Thymus (tissue), 11 donors: ENCODE measurements around the gene MRPL48. TPM values are rescaled to one million over a fixed set of nuclear protein-coding genes. Genes with fewer than 3 reads are reported as not detected.
A peak's percentile ranks its signal among the peaks of the same experiment; 100 is the strongest.
"Not testable (repeated sequence)": the region's sequence is repeated elsewhere in the genome, so short reads cannot be mapped to it uniquely, and the experiment has no call there.

Source experiments
- DNase-seq, 9 donors: peaks; one replicate each; pipeline ENCODE4 v3.0.0-alpha.2; 2013; ENCODE audit warnings: low spot score in 9 of 9, low read depth in 6 of 9, missing footprints in 1 of 9
- H3K27ac ChIP-seq, 2 donors: one replicate each; pipeline ENCODE4 v1.5.1; 2013; ENCODE audit warnings: control low read depth in 1 of 2, low read depth in 1 of 2, low read length in 1 of 2, mild to moderate bottlenecking in 1 of 2, moderate library complexity in 1 of 2
- H3K27me3 ChIP-seq, 2 donors: one replicate each; pipeline ENCODE4 v1.5.1; 2013; ENCODE audit warnings: low read length in 1 of 2; ENCODE audit not compliant: control insufficient read depth in 2 of 2, insufficient read depth in 1 of 2
- H3K36me3 ChIP-seq, 2 donors: one replicate each; pipeline ENCODE4 v1.5.1; 2013; ENCODE audit warnings: low read length in 1 of 2, mild to moderate bottlenecking in 1 of 2, moderate library complexity in 1 of 2; ENCODE audit not compliant: control insufficient read depth in 2 of 2, insufficient read depth in 2 of 2
- H3K4me1 ChIP-seq, 2 donors: one replicate each; pipeline ENCODE4 v1.5.1; 2013; ENCODE audit warnings: low read length in 2 of 2; ENCODE audit not compliant: control insufficient read depth in 2 of 2, insufficient read depth in 2 of 2
- H3K4me3 ChIP-seq, 2 donors: one replicate each; pipeline ENCODE4 v1.5.1; 2013; ENCODE audit warnings: low read length in 2 of 2, control low read depth in 1 of 2, mild to moderate bottlenecking in 1 of 2
- H3K9me3 ChIP-seq, 2 donors: one replicate each; pipeline ENCODE4 v1.5.1; 2013; ENCODE audit warnings: low read length in 1 of 2, mild to moderate bottlenecking in 1 of 2; ENCODE audit not compliant: control insufficient read depth in 2 of 2, insufficient read depth in 1 of 2
- WGBS: extraction: QIAGEN DNeasy Blood & Tissue Kit; methylation state at CpG from one replicate; pipeline ENCODE4 v1.1.7; 2013; 5-methylcytosine and 5-hydroxymethylcytosine counted together
- polyA plus RNA-seq: library from polyadenylated mRNA; stranded (reverse); fragments of 200-250 nt; gene quantifications from one replicate; pipeline ENCODE4 v1.2.3, GENCODE V29; 2013
- total RNA-seq: library from RNA; stranded (reverse); fragments of 120-200 nt; gene quantifications from one replicate; pipeline ENCODE4 v1.2.4, GENCODE V29; 2013
- donor health status: healthy.

MRPL48 gene
- total and polyA plus RNA-seq, 2 donors, result 43.7 to 66.6 TPM

- DNase-seq, H3K4me3 ChIP-seq, H3K9me3 ChIP-seq, H3K36me3 ChIP-seq, H3K27ac ChIP-seq, H3K27me3 ChIP-seq: not testable (repeated sequence)
- H3K4me1 ChIP-seq, result peaks cover 4 to 10% of the 10 kb centered on the region in 2 donors
Observed at GRCh38 chr11:73785467-73785866, 2.2 kb upstream of the MRPL48 start.

- Histone ChIP-seq H3K4me1 (peaks cover 4 to 10% of the 10 kb centered on the region in 2 donors), H3K4me3 (peak overlapping the region; percentile 73 to 97), H3K27ac (peak overlapping the region in 1 of 2 donors; percentile 95)
Observed at GRCh38 chr11:73787051-73787642, 527 bp upstream of the MRPL48 start.

DNA sequence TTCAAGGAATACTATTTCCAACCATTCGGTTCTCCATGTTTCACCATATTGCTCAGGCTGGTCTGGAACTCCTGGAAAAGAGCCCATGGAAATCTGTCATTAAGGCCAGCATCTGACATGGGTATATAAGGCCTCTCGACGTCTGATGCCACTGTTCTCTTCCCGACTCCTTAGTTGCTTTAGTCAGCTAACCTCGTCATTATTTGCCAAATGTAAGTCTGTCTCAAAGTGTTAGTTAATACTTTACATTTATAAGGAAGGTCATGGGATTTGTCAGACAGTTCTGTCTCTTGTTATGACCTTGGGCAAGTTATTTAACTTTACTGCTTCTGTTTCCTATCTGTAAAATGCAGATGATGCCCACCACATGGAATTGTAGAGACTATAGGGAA, 1.6 kb downstream of the MRPL48 start:
- peaks cover 4 to 10% of the 10 kb centered on the region in 2 donors for H3K4me1 ChIP-seq
- H3K36me3 ChIP-seq, result no peaks in the 10 kb centered on the region
- no peak overlapping the region for H3K4me3 ChIP-seq
- no peaks in the 10 kb centered on the region for H3K27me3 ChIP-seq
- H3K9me3 ChIP-seq, result peaks cover 0 to 1% of the 10 kb centered on the region in 2 donors
- H3K27ac ChIP-seq, result no peak overlapping the region
- whole genome bisulfite sequencing, result 97% methylated on average over 5 of the region's 5 CpGs
- DNase-seq, result no peak

More at GRCh38 chr11:73787051-73787642, 527 bp upstream of the MRPL48 start:
- peak in 1 of 9 donors; percentile 12 for DNase-seq
- WGBS, result 83% methylated on average over 17 of the region's 17 CpGs
- Histone ChIP-seq H3K9me3 (peaks cover 0 to 1% of the 10 kb centered on the region in 2 donors), H3K36me3 (no peaks in the 10 kb centered on the region), H3K27me3 (no peaks in the 10 kb centered on the region)

- Histone ChIP-seq H3K4me1 (peaks cover 4 to 6% of the 10 kb centered on the region in 2 donors), H3K9me3 (peaks cover 0 to 1% of the 10 kb centered on the region in 2 donors), H3K4me3 (no peak overlapping the region), H3K27ac (no peak overlapping the region), H3K36me3 (peaks cover 10 to 13% of the 10 kb centered on the region in 2 donors), H3K27me3 (no peaks in the 10 kb centered on the region)
- no peak for DNase-seq
Observed at GRCh38 chr11:73792584-73792983, 4.9 kb downstream of the MRPL48 start.

DNA sequence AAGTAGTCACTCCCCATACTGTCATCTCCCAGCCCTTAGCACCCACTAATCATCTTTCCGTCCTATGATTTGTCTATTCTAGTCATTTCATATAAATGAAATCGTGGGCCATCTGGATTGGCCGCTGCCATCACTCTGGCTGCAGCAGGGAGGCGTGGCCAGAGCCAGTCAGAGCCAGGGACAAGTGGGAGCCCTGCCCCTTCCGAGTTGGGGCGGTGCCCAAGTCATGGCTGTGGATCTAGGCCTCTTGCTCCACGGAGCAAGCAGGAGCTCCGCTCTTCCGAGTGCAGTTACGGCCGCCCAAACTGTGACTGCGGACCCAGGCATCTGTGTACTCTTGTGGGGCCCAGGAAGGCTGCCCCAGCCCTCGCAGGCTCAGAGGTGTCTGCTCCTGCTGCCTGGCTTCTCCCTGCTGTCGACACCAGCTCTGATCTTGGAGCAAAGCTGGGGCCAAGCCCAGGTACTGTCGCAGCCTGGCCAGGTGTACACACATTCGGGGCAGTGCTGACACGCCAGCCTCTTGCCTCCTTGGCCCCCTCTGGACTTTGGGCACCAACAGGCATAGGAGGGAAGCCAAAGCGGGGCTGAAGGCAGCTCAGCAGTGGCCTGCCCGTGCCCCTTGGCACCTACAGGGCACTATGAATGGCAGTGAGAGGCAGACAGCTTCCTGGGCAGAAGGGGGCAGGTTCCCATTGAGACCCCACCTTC, 8.4 kb downstream of the MRPL48 start:
- Histone ChIP-seq H3K27me3 (no peaks in the 10 kb centered on the region), H3K4me3 (no peak overlapping the region), H3K4me1 (no peaks in the 10 kb centered on the region), H3K27ac (no peak overlapping the region), H3K36me3 (peaks cover 11 to 15% of the 10 kb centered on the region in 2 donors), H3K9me3 (no peaks in the 10 kb centered on the region)
- WGBS, result 98% methylated on average over 19 of the region's 19 CpGs
- no peak for DNase-seq

- no peak overlapping the region for H3K4me3 ChIP-seq
- H3K27ac ChIP-seq, result no peak overlapping the region
- H3K36me3 ChIP-seq, result peaks cover 11 to 19% of the 10 kb centered on the region in 2 donors
- 74% methylated on average over 10 of the region's 10 CpGs for WGBS
- H3K9me3 ChIP-seq, result no peaks in the 10 kb centered on the region
- no peak for DNase-seq
- no peaks in the 10 kb centered on the region for H3K4me1 ChIP-seq
- no peaks in the 10 kb centered on the region for H3K27me3 ChIP-seq
Observed at GRCh38 chr11:73797457-73797856, 9.8 kb downstream of the MRPL48 start.

DNA sequence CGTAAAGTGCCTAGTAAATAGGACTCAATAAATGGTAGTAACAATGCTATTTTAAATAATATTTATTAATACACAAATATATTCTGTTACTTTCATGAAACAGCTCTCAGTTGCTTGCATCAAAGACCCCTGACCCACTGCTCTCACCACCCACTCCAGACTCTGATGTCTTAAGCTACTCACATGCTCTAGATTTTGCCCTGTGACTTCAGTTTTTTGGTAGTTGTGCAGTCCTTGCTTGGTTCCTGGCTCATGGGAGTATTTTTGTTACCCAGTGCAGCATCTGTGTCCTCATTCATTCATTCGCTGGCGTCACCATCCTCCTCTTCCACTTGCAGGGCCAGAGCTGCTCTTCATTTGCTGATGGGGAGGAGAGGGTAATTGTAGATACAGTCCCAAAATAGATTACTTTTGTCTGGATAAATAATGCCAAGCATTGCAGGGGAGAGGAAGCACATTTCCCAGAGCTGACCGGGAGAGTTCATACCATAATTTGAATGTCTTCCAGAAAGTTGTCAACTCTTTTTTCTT, 12.7 kb downstream of the MRPL48 start:
- H3K36me3 ChIP-seq, result peaks cover 11 to 19% of the 10 kb centered on the region in 2 donors
- 97% methylated on average over 4 of the region's 4 CpGs for WGBS
- H3K9me3 ChIP-seq, result no peaks in the 10 kb centered on the region
- no peaks in the 10 kb centered on the region for H3K4me1 ChIP-seq
- H3K4me3 ChIP-seq, result no peak overlapping the region
- no peak overlapping the region for H3K27ac ChIP-seq
- no peaks in the 10 kb centered on the region for H3K27me3 ChIP-seq
- no peak for DNase-seq

- Histone ChIP-seq H3K27ac (no peak overlapping the region), H3K9me3 (no peaks in the 10 kb centered on the region), H3K4me1 (no peaks in the 10 kb centered on the region), H3K36me3 (peaks cover 7 to 18% of the 10 kb centered on the region in 2 donors), H3K27me3 (no peaks in the 10 kb centered on the region), H3K4me3 (no peak overlapping the region)
- DNase-seq, result no peak
- 93% methylated on average over 1 of the region's 1 CpG for WGBS
Observed at GRCh38 chr11:73801136-73801535, 13.5 kb downstream of the MRPL48 start.

DNA sequence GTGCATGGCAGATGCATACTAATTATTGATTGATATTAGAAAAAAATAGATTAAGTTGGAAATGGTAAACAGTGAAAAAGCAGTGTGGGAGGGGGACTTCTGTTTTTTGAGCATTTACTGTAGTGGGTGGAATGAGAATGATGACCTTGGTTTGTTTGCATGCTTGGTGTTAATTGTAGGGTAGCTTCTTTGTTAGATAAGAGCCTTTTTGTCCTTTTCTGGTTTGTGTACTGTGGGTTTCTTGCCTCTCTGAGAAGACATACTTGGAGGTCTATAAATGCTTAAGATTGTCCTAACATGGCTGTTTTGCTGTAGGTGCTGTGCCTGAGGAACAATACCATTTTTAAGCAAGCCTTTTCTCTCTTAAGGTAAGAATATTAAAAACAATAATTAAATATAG, 17.0 kb downstream of the MRPL48 start:
- Histone ChIP-seq H3K36me3 (peaks cover 3 to 20% of the 10 kb centered on the region in 2 donors), H3K4me1 (no peaks in the 10 kb centered on the region), H3K9me3 (no peaks in the 10 kb centered on the region), H3K4me3 (no peak overlapping the region), H3K27me3 (no peaks in the 10 kb centered on the region), H3K27ac (no peak overlapping the region)
- DNase-seq, result no peak
